Stimulated activated CD8-positive, alpha-beta memory T cell treated with anti-CD3 and anti-CD28 coated beads, Interleukin-15, amount 100 ng/mL, for 4 hours (primary cell): ENCODE results near the gene SOHLH1.

ENCODE experiments used
- DNase-seq, 2 donors: peaks; one replicate each; pipeline ENCODE4 v3.0.0-alpha.2; 2020; ENCODE audit warnings: low read depth in 2 of 2

Gene SOHLH1, protein sequence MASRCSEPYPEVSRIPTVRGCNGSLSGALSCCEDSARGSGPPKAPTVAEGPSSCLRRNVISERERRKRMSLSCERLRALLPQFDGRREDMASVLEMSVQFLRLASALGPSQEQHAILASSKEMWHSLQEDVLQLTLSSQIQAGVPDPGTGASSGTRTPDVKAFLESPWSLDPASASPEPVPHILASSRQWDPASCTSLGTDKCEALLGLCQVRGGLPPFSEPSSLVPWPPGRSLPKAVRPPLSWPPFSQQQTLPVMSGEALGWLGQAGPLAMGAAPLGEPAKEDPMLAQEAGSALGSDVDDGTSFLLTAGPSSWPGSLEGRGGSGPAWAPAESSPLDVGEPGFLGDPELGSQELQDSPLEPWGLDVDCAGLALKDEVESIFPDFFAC

GRCh38 chr9:135699440-135699839 is at the start of gene SOHLH1:
TSS of gene SOHLH1 (minus strand) at chr9:135699481. CDS start at chr9:135699467, 14 bp downstream.
- DNase-seq: no peak

- no peak for DNase-seq
Measured at GRCh38 chr9:135748676-135749075, 49.4 kb upstream of the SOHLH1 start.

GRCh38 chr9:135747311-135747710 is 48.0 kb upstream of the SOHLH1 start:
- DNase-seq: no peak

DNA sequence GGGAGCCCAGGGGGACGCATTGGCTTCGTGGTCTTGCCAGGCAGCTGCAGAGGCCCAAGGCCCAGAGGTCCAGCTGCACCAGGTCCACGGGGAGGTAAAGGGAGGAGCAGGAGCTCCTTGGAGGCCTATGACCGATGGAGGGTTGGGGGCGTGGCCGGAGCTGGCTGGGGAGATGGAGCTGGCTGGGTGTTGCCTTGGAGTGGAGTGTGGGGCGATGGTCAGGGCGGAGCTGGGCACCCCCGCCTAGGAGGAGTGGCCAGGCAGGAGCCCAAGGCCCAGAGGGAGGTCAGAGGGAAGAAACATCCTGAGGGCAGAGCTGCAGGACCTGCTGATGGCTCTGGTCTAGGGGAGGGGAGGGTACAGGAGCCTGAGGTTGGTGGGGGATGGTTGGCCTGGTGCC is 47.3 kb upstream of the SOHLH1 start:
- DNase-seq: no peak

- no peak for DNase-seq
Measured at GRCh38 chr9:135745686-135746324, 46.5 kb upstream of the SOHLH1 start.

DNA sequence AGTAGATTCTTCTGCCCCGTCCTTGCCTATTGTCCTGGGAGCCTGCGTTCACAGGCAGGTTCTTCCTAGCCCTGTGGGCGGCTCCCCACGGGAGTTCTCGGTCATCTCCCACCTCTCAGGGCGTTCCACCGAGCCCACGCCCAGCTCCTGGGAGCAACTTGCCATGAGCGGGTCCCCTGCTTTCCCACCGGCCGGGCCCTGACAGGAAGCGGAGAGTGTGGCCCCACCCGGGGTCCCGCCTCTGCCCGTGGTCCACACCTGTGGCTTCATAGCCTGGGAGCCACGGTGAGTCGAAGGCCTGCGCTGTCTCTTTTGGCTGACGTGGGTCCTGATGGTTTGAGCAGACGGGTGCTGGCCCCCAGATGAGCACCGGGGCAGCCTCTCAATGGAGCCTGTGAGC is 45.9 kb upstream of the SOHLH1 start:
- DNase-seq: no peak

- DNase-seq: no peak
Measured at GRCh38 chr9:135744333-135745070, 45.2 kb upstream of the SOHLH1 start.

GRCh38 chr9:135743546-135744332 is 44.5 kb upstream of the SOHLH1 start:
- DNase-seq: no peak

GRCh38 chr9:135743021-135743420 is 43.7 kb upstream of the SOHLH1 start:
- DNase-seq: no peak

GRCh38 chr9:135741276-135742219 is 42.3 kb upstream of the SOHLH1 start:
- no peak for DNase-seq

DNA sequence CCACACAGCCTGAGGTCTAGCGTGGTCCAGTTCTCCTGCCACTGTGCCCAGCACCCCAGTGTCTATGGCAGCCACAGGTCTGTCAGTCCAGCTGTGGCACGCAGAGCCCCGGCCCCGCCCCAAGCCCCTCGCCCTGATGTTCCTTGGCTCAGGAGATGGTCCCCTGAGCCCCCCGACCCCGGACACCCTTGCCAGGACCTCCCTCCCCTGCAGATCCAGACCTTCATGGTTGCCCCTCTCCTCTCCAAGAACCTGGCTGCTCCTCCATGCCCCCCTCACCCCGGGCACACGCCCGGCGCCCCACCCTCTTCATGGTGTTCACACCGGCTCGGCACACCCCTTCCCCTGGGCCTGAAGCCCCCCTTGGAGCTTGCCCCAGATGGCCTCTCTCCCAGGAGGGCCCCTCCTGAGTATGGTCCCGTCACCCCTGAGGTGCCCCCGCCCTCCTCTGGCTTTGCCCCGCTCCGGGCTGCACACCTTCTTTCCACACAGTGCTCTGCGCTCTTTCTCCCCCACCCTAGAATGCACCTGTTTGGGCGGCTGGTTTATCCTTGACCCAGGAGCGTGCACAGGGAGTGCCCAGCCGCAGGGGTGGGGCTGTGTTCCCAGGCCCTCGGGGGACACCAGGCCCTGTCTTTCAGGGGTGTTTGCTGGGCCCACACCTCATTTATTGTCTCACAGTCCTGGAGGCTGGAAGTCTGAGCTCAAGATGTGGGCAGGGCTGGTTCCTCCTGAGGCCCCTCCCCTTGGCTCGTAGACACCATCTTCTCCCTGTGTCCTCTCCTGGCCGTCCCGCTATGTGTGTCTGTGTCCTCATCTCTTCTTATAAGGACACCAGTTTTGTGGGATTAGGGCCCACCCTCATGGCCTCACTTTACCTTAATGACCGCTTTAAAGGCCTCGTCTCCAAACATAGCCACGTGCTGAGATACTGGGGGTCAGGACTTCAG is 40.3 kb upstream of the SOHLH1 start:
- no peak for DNase-seq

DNA sequence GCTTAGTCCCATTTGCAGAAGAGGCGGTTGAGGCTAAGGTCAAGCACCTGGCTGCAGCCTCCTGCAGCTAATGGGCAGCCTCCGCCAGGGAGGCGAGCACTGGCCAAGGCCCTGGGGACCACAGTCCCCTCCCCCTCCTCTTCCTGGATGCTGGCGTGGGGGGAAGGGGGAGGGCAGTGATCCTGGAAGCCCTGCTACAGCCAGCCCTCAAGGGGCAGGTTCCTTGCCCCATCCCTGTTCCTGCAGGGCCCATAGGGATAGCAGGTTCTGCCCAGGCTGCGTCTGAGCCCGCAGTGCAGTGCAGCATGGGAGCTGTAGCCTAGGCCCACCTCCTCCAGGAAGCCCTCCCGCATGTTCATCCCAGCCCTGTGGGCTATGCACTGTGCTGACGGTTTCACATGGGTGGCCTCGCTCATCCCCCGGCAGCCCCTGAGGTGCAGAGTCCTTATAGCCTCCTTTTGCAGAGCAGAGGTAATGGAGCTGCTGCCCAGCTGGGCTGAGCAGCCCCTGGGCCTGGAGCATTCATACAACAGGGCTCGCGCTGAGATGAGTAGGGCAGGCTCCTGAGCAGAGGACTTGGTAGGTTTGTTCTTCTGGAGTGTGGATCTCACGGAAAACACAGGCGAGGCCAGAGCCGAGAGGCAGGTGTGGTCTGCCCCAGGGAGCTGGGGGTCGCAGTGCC is 38.7 kb upstream of the SOHLH1 start:
- no peak for DNase-seq

DNA sequence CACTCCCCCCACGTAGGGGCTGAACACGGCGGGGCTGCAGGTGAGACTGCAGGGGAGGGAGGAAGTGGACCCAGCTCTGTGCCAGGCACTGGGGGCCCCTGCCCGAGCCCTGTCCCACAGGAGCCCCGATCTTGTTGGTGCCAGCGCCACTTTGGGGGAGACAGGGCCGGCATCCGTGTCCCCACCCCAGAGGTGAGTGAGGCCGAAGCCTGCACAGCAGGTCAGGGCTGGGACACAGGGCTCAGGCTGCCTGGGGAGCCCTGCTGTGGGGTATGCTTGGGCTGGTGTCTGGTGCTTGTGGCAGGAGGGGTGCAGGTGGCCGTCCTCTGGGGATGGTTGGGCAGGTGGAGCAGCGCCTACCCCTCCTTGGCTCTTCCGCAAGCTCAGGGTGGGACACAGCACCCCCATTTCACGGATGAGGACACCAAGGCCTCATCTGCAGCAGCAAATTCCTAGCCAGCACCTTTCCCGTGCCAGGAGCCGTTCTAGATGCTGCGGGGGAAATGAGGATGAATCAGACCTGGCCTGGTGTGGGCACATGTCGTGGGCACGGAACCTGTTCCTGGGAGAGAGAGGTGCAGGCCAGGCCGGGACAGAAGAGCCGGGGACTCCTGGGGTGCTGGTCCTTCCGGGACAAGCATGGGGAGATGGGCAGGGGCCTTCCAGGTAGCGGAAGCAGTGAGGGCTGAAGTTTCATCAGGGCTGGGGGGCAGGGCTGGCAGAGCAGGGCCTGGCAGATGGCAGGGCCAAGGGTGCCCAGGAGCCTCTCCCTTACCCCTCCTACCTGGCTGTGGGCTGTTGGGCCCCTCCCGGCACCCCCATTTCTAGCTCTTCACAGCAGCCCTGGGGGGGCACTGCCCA is 37.9 kb upstream of the SOHLH1 start:
- no peak for DNase-seq

GRCh38 chr9:135736272-135736978 is 37.1 kb upstream of the SOHLH1 start:
- no peak for DNase-seq

DNA sequence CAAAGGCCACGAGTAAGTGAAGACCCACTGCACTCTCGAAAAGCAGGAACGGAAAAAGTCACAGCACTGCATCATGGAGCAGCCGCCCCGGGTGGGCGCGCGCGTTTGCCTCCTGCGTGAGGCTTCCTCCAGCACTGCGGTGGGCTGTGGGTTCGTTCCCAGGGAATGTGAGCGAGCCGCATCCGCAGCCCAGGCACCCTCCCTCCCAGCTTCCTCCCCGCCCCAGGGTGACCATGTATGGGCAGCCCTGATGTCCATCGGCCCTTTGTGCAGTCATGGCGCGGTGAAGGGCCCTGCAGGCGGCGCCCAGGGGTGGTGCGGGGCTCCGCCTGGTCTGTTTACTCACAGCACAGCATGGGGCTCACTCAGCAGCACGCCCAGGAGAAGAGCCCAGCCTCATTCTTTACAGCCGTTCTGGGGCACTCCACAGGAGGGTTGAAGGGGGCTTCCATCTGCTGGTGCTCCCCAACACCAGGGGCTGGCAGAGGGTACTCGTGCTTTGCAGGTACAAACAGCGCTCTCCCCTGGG is 35.4 kb upstream of the SOHLH1 start:
- no peak for DNase-seq

- no peak for DNase-seq
Measured at GRCh38 chr9:135732569-135733257, 33.4 kb upstream of the SOHLH1 start.

DNA sequence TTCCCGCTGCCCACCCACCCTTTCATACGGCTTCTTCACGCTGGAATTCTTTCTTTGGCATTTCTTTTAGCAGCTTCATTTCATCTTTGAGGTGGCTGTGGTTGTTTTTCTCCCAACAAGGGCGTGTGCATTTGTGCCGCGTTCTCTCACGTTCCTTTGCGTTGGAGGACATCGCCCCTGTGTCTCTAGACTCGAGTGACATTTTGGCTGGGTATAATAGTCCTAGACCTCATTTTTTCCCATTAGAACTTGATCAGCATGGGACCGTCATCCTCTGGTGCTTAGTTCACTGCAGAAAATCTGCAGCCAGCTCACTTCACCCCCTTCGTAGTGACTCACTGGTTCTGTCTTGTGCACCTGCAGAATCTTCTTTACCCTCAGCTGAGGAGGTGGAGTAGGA is 32.2 kb upstream of the SOHLH1 start:
- DNase-seq: no peak
